ENCODE results near the gene LRRC43. TPM values are rescaled to one million over a fixed set of nuclear protein-coding genes. Genes with fewer than 3 reads are reported as not detected.

LRRC43 gene
- total RNA-seq, 1 donor from 2014 or later, result 0.86 TPM

DNA sequence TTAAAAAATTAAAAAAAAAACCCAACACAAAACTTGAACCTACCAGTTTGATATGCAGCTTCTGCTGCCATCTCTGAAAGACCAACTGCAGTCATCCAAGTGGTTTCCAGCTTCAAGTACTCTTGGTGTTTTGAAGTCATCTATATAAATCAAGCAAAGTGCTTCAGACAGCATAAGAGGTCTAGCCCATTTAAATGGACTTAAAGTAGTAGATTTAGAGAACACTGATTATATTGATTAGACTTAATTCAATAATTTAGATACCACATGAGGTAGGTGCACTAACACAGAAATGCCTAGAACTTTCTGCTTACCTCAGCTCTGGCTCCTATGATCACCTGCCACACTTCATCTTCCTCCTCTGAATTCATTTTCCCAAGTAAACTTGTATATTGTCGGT, 33.5 kb downstream of the LRRC43 start:
- DNase-seq (ENCODE audit: low spot score), result no peak

- DNase-seq (ENCODE audit: low spot score), result peak; percentile 100
Measured at GRCh38 chr12:122225683-122226365, 42.9 kb downstream of the LRRC43 start, which contains the start of gene DIABLO. DIABLO (minus strand) TSS chr12:122226052; CDS start chr12:122226014, 38 bp downstream.

DNA sequence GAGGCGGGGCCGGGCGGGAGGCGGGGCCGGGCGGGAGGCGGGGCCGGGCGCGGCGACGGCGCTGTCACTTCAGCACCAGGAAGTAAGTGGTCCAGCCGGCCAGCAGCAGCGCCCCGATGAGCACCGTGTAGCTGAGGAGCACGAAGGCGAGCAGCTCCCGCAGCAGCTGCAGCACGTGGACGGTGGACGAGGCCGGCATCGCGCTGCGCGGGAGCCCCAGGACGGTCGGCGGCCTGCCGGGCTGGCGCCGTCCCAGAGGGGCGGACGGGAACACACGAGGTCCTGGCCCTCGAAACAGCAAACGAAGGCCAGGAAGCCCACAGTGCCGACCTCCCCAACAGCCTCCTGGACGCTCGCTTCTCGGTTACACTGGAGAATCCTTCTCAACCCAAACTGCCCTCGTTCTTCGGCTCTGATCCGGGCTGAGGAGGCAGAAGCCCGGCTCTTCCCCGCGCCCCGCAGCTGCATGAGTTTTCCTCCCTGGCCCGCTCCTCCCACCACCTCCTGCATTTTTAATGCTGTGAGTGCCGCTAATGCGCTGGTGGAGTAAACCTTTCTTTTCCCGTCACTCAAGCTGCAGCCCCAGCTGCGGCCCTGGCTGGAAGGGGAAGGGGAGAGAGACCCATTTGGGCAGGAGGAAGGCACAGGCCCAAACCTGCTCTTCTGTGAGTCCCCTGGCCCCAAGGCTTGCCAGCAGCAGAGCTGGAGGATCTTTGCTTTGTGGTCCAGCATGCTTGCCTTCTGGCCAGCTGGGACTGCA, 43.6 kb downstream of the LRRC43 start:
- DNase-seq (ENCODE audit: low spot score), result no peak

GRCh38 chr12:122227341-122227740, 44.4 kb downstream of the LRRC43 start:
- DNase-seq (ENCODE audit: low spot score), result no peak

- DNase-seq (ENCODE audit: low spot score), result no peak
Measured at GRCh38 chr12:122228092-122228491, 45.2 kb downstream of the LRRC43 start.

DNA sequence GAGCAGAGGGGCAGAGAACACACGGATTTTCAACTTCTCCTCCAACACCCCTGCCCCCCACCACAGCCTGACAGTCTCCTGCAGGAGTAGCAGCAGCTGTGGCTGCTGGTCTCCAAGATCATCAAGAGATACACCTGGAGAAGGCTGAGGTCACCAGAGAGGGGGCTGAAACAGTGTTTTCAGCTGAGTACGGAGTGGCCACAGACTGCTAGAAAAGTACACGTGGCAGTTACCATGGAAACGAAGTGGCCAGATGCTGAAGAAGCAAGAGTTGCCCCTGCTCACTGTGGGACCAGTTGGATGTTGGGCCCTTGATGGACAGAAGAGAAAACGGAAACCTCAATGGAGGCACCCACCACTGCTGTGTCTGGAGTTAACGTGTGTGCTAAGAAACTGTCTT, 47.9 kb downstream of the LRRC43 start:
- no peak for DNase-seq (ENCODE audit: low spot score)

DNA sequence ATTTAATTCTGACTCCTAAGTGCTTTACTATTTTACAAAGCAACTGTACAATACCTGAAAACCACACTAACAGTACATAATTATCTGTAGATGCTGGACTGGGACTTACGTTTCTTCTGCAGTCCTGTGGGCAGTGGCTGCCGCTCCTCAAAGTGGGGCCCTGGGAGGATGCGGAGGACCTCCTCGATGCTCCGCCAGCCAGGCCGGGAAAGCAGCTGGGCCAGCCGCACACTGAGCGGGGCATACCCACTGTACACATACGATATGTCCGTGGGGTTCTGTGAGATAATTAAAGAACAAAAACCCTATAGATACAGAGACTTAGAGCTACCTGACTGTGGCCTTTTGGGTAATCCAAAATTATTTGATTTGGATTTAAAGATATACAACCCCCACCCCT, 49.8 kb downstream of the LRRC43 start:
- no peak for DNase-seq (ENCODE audit: low spot score)

- DNase-seq (ENCODE audit: low spot score), result no peak
Measured at GRCh38 chr12:122235741-122236140, 52.8 kb downstream of the LRRC43 start.

DNA sequence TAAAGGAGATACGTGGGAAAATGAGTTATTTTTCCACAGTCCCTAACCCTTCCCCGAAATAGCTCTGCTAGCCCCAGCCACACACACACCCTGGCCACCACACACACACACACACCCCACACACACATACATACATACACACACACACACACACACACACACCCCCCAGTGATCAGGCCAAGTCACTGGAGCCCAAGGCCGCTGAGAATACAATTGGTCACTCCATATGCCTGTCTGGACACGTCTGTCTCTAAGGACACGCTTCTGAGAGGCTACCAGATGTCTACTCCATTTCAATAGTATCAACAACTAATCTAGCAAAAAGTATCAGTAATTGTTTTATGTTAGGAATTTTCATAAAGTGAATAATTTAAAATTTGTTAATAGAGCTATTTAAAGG, 55.9 kb downstream of the LRRC43 start:
- no peak for DNase-seq (ENCODE audit: low spot score)

DNA sequence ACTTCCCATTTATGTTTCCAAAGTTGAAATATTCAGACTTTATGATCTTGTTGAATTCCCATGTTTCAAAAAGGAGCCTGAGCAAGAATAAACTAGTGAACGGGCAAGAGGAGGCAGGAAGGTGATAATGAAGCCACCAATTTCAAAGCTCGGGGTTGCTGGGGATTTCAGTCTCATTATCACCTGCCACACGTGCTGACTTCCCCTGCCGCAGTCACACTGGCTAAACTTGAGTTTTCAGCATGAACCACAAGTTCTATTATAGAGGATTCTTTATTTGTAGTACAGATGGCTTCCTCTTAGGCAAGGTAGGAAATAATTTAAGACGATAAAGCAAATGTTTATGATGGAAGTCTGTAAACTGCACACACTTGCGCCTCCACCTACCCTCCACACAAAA, 61.0 kb downstream of the LRRC43 start:
- no peak for DNase-seq (ENCODE audit: low spot score)

DNA sequence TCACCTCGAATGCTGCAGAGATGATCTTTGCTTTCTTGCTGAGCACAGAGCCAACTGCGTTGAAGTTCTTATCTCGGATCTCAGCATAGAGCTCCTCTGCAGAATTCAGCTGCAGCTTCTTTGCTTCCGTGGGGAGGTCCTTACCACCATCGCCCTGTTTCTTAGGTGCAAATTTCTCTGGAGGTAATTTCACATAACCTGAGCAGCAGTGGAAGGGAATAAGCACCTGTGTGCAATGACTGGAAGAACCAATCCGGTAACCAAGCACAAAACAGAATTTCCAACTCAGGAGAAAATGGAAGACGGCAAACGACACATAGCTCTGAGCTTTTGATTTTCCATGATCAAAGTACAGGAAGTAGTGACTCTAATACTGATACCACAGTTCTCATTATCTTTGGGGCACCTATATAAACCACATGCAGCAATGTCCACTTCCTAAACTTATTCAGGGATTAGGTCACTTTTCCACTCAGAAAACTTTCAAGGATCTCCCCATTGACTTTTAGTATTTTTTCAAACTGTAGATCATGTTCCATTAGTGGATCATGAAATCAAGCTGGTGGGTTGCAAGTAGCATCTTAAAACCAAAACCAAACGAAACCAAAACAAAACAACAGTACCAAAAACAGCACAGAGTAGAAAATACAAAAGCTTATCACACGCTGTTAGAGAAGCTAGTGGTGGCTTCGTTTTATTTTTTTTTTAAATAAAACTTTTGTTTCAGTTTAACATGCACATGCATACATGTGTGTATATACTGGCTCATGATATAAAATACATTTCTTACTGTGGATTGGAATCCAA, 61.8 kb downstream of the LRRC43 start:
- DNase-seq (ENCODE audit: low spot score), result no peak

GRCh38 chr12:122245553-122245952, 62.6 kb downstream of the LRRC43 start:
- DNase-seq (ENCODE audit: low spot score), result no peak

GRCh38 chr12:122250047-122250446, 67.1 kb downstream of the LRRC43 start:
- DNase-seq (ENCODE audit: low spot score), result no peak

DNA sequence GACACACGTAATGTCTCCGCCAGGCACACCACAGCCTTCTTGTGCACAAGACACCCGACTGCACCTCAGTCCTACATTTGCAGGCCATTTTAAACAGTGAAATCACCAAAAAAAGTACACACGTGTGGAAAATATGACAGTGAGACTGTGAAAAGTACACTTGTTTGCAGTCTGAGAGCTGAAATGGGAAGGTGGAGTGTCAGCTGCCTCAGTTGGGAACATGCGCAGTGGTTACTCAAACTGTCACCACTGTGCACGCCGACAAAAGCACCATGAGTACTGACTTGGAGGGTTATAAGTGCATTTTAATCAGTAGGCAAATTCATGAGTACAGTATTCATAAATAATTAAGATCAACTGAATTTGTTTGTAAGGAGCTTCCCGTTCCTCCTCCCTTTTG, 67.6 kb downstream of the LRRC43 start:
- DNase-seq (ENCODE audit: low spot score), result no peak

Other genes starting within 250 kb of the LRRC43 start
- 14.8 TPM for gene BCL7A, start 161.2 kb upstream of the LRRC43 start, total RNA-seq
- 72.2 TPM for gene MLXIP, start 104.4 kb upstream of the LRRC43 start, total RNA-seq
- not detected for gene IL31, start 8.9 kb upstream of the LRRC43 start, total RNA-seq
- gene B3GNT4, start 20.6 kb downstream of the LRRC43 start, total RNA-seq, result not detected
- gene DIABLO, start 42.9 kb downstream of the LRRC43 start, total RNA-seq, result 62.2 TPM
- 19.9 TPM for gene VPS33A, start 83.4 kb downstream of the LRRC43 start, total RNA-seq
- gene CLIP1, start 239.5 kb downstream of the LRRC43 start, total RNA-seq, result 110 TPM

All from ureter (tissue), 1 donor.